HepG2 (cell line): Measurements from ENCODE around the gene TMEM217. TPM values are rescaled to one million over a fixed set of nuclear protein-coding genes. Genes with fewer than 3 reads are reported as not detected.

ENCODE experiments used
- HINFP ChIP-seq: sonication (generic); formaldehyde crosslinking; IDR thresholded peaks from 2 replicates; pipeline ENCODE4 v1.4.0; 2020; ENCODE audit warnings: low read depth, mild to moderate bottlenecking, missing genetic modification reagents
- NRL ChIP-seq: sonication (generic); formaldehyde crosslinking; IDR thresholded peaks from 2 replicates; pipeline ENCODE4 v1.5.0; 2020; ENCODE audit warnings: missing genetic modification reagents, mild to moderate bottlenecking, moderate library complexity, borderline replicate concordance
- TOPORS ChIP-seq: sonication (generic); formaldehyde crosslinking; IDR thresholded peaks from 2 replicates; pipeline ENCODE4 v1.8.0; 2023; ENCODE audit warnings: mild to moderate bottlenecking, missing genetic modification reagents
- ZNF280D ChIP-seq: sonication (generic); formaldehyde crosslinking; IDR thresholded peaks from 2 replicates; pipeline ENCODE4 v1.5.1; 2020; ENCODE audit warnings: mild to moderate bottlenecking, missing genetic modification reagents
- ZNF709 ChIP-seq: sonication (generic); formaldehyde crosslinking; IDR thresholded peaks from 2 replicates; pipeline ENCODE4 v1.5.0; 2020; ENCODE audit warnings: mild to moderate bottlenecking, missing genetic modification reagents
- polyA plus RNA-seq, 8 experiments: library from polyadenylated mRNA; depleted of rRNA in 3 of 8; stranded (reverse) in 7 of 8; unstranded in 1 of 8; fragments of >200 nt; fragmentation: Illumina TruSeq in 4 of 8; extraction: Trizol in 4 of 8; gene quantifications; 2 replicates each; pipeline versions ENCODE4 v1.2.1 to v1.2.3, GENCODE V29; 2011 to 2016; ENCODE audit warnings: low read depth in 4 of 8, missing spikeins in 1 of 8, mixed read lengths in 1 of 8; ENCODE audit not compliant: insufficient read depth in 1 of 8
- total RNA-seq, 5 experiments: library from RNA; depleted of rRNA; stranded (reverse); fragments of >200 nt; fragmentation: Illumina TruSeq; extraction: Trizol; gene quantifications; 2 replicates each; pipeline ENCODE4 v1.2.3, GENCODE V29; 2016; ENCODE audit warnings: low read depth in 1 of 5

The TMEM217 gene
- total and polyA plus RNA-seq, 2 of the 13 experiments (the other 11 are each of a cell fraction or from before 2014, with no cell fraction given), result 2.3 to 3.4 TPM

- TF ChIP-seq ZNF280D (no peak), ZNF709 (CRISPR knock-in tag) (0 out of 2 replicates have a peak, but pooled peaks have one; percentile 36), NRL (CRISPR knock-in tag) (no peak; the same call in none of the 2 replicates), HINFP (CRISPR knock-in tag) (0 out of 2 replicates have a peak, but pooled peaks have one; percentile 30), TOPORS (CRISPR knock-in tag) (peak; percentile 75; the same call in 1 of the 2 replicates)
These were observed 87.4 kb downstream of the TMEM217 start (continued) for GRCh38 chr6:37170273-37171200.
